ENCODE results near the gene MEAF6.

The MEAF6 gene

GRCh38 chr1:37473431-37474045 is 41.0 kb downstream of the MEAF6 start:
- DNase-seq (ENCODE audit: low spot score) = peak; percentile 26

- peak; percentile 12 for DNase-seq (ENCODE audit: low spot score)
These were observed 41.6 kb downstream of the MEAF6 start for GRCh38 chr1:37472994-37473393.

GRCh38 chr1:37472281-37472680 is 42.3 kb downstream of the MEAF6 start:
- no peak for DNase-seq (ENCODE audit: low spot score)

DNA sequence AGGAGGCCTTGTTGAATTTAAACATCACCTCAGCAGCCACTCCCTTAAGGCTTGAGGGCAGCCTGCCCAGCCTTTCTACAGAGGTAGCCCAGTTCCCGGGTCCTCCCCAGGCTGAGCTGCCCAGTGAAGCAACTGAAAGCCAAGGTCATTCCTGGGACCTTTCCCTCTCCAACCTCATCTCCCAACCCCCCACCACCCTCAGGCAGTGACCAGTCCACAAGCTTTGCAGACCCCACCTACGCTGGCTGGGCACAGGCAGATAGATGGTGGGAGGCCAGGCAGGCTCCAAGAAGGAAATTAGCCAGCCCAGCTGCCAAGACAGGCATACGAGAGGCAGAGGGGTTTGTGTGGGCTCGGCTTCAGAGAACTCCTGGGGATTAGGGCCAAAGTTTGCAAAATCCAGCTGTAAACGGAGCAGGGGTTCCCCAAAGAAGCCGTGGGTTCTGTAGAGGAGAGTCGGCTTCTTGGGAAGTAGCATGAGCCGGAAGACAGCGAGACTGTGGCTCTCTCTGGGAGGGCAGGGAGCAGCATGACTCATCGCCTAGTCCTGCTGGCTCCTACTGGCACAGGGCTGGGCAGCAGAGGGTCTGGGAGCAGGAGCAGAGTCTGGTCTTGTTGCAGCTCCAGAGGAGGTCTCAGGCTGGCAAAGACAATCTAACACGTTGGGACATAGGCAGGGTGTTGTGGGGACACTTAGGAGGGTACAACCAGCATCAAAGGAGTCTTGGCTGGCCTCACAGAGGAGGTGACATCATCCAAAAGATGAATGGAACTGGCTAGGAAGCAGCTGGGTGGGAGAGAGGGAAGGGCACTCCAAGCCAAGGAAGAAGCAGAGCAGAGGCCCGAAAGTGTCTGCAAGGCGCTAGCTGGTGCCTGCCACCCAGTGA is 43.0 kb downstream of the MEAF6 start:
- DNase-seq (ENCODE audit: low spot score) = no peak

- no peak for DNase-seq (ENCODE audit: low spot score)
These were observed 45.2 kb downstream of the MEAF6 start for GRCh38 chr1:37469386-37469785.

DNA sequence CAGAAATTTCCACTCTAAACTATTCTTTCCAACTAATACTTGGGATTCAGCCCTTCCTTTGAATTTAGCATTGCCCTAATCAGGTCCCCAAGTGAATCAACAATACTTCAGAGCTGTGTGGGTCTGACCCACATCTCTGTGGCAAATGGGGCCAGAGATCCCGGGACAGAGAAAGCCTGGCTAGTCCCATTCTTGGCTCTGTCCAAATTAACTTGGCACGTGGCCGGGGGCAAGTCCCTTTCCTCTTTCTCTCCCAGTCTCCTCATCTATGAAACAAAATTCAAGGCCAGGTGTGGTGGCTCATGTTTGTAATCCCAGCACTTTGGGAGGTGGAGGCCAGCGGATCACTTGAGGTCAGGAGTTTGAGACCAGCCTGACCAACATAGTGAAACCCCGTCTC is 46.5 kb downstream of the MEAF6 start:
- DNase-seq (ENCODE audit: low spot score) = no peak

DNA sequence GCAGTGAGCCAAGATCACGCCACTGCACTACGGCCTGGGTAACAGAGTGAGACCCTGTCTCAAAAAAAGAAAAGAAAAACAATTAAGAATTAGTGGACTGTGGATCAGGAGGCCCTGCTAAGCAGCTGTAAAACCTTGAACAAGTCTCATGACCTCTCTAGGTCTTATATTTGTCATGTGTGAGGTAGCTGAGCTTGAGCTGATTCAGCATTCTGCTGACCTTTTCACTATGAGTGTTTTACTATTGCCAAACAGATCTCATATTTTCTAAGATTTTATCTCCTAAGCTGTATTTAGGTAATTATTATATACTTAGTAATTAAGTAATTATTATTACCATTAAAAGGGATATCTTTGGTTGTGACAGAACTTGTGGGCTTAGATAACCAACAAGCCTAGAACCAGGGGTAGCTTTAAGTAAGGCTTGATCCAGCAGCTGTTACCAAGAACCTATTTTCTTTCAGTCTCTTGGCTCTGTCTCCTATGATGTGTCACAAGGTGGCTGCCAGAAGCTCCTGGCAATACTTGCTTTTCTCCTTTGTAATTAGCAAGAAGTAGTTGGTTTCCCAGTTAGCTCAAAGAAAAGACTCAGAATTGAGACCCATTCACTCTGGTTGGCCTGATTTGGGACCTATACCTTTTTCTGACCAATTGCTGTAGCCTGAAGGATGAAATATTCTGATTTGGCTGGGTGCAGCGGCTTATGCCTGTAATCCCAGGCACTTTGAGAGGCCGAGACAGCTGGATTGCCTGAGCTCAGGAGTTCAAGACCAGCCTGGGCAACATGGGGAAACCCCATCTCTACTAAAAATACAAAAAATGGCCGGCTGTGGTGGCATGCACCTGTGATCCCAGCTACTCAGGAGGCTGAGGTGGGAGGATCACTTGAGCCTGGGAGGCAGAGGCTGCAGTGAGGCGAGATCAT is 48.7 kb downstream of the MEAF6 start:
- no peak for DNase-seq (ENCODE audit: low spot score)

GRCh38 chr1:37464443-37464842 is 50.1 kb downstream of the MEAF6 start:
- DNase-seq (ENCODE audit: low spot score) = no peak

- DNase-seq (ENCODE audit: low spot score) = no peak
These were observed 52.7 kb downstream of the MEAF6 start for GRCh38 chr1:37461698-37462436.

DNA sequence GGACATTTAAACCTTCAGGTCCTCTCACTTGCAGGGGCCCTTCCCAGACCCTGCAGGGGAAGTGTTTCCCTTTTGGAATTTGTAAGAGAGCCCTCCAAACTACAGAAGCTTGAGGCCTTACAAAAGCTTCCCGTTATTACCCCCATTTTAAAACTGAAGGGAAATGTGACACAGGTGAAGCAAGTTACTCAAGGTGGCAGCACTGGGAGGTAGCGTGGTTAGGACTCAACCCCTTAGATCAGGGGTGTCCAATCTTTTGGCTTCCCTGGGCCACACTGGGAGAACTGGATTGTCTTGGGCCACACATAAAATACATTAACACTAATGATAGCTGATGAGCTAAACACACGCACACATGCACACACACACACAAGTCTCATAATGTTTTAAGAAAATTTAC is 56.0 kb downstream of the MEAF6 start:
- no peak for DNase-seq (ENCODE audit: low spot score)

GRCh38 chr1:37456614-37457013 is 58.0 kb downstream of the MEAF6 start:
- no peak for DNase-seq (ENCODE audit: low spot score)

DNA sequence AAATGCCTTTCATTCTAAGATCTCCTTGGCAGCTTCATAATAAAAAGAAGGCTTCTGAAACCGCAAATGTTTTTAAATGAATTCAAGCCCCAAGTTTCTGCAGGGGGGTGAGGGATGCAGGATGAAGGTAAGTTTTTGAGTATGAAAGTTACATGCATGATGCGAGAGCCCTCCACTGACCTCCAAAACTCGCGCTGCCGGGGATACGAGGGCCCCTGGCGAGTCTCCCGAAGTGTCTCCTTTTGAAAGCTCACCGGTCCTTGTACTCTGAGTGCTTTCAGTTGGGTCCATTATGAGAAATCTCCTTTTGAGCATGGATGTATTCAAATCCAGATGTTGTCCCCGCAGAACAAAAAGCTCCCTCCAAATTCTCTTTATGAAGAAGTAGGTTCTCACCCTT is 59.0 kb downstream of the MEAF6 start:
- no peak for DNase-seq (ENCODE audit: low spot score)

DNA sequence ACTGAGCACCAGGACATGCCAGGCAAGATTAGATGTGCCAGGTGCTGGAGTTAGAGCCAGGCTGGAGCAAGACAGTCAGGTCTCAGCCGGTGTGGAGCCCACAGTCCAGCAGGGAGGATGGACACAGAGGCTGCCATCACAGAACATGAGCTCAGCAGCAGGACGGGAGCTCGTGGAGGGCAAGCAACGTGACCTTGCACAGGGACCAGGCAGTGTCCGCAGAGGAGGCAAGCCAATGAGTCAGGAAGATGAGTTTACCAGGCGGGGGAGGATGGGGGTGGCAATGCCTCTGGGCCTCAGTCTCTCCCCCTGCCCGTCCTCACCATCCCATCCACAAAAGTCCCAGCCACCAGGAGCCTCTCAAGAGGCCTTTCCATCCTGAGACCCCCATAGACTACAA is 60.9 kb downstream of the MEAF6 start:
- no peak for DNase-seq (ENCODE audit: low spot score)

GRCh38 chr1:37452416-37452815 is 62.1 kb downstream of the MEAF6 start:
- no peak for DNase-seq (ENCODE audit: low spot score)

GRCh38 chr1:37449936-37450335 is 64.6 kb downstream of the MEAF6 start:
- no peak for DNase-seq (ENCODE audit: low spot score)

DNA sequence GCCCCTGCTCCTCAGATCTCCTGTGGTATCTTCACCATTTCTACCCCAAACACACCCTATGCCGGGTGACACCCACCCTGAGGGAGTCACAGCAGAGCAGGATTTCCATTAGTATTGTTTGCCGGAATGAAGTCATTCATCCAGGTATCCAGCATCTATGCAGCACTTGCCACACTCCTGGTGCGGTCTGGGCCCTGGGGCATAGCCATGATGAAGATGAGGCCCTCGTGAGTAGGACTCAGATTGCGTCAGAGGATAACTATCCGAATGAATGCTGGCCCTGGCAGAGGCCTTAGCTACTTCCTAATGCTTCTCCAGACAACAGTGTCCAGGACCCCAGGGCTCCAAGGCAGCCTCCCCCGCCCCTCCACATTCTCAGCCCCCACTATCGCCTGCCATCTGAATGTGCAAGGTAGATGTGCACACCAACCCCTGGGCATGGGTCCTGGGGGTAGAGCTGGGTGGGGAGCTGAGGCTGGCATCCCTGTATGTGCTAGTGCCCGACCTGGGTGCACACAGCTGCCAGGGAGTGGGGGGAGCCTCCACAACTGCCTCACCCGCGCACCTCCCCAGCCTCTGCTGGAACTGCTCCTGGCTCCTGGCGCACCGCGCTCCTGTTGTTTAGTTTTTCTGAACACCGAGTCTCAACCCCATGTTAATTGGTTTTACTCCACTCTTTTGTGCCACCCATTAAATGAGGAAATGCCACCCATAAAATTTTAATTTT is 65.7 kb downstream of the MEAF6 start:
- DNase-seq (ENCODE audit: low spot score) = no peak

- no peak for DNase-seq (ENCODE audit: low spot score)
These were observed 66.4 kb downstream of the MEAF6 start for GRCh38 chr1:37448185-37448584.

DNA sequence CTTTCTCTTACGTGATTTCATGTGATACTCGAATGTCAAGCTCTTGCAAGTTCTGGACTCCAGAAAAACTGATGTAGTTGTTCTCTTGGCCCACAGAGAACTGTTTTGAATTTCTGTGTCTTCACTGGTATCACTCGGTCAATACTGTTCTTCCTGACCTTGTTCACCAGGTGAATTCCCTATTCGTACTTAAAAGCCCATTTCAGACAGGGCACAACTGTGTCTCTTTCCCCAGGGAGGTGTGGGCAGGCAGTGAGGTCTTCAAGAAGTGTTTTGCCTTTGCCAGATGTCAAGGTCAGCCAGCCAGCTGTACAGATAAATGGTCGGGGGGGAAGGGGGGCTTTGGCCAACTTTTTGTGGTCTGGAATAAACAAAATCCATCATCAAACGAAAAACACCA is 67.7 kb downstream of the MEAF6 start:
- no peak for DNase-seq (ENCODE audit: low spot score)

GRCh38 chr1:37442644-37443043 is 71.9 kb downstream of the MEAF6 start:
- no peak for DNase-seq (ENCODE audit: low spot score)

Measured in left forelimb (tissue), 1 donor.